H1 (cell line): Measurements from ENCODE around the gene ABCA13. TPM values are rescaled to one million over a fixed set of nuclear protein-coding genes. Genes with fewer than 3 reads are reported as not detected.

ENCODE experiments used
- CTCF ChIA-PET: fragments of 300-600 bp; sonication (Branson Sonifier 250); formaldehyde crosslinking; loops from one replicate; lab custom pipeline; 2021; ENCODE audit not compliant: partially characterized antibody; lab: Charles Lee
- POLR2A ChIA-PET: fragments of 300-600 bp; sonication (Branson Sonifier 250); formaldehyde crosslinking; loops from one replicate; lab custom pipeline; 2021; ENCODE audit warnings: inconsistent platforms; ENCODE audit not compliant: partially characterized antibody; lab: Charles Lee
- DNase-seq, 2 experiments: peaks; one replicate each; pipeline versions ENCODE4 v3.0.0 to v3.0.0-alpha.2; 2010 to 2022; ENCODE audit warnings: low spot score in 2 of 2, low read depth in 1 of 2, mixed read lengths in 1 of 2
- FAIRE-seq: peaks from 2 replicates; lab custom pipeline; 2011; peaks lifted over from hg19 to GRCh38; lab: Jason Lieb, UNC
- H2AFZ ChIP-seq: 2 replicates; pipeline ENCODE4 v1.8.1; 2012; ENCODE audit warnings: low read length, inconsistent platforms
- H2AK5ac ChIP-seq: 2 replicates; pipeline ENCODE4 v1.6.1; 2013; ENCODE audit warnings: low read depth, low read length
- H2BK120ac ChIP-seq: replicated peaks from 2 replicates; pipeline ENCODE3; 2013; ENCODE audit warnings: low read depth, low read length, inconsistent platforms
- H2BK12ac ChIP-seq: 2 replicates; pipeline ENCODE4 v1.6.1; 2013; ENCODE audit warnings: low read depth, low read length
- H2BK15ac ChIP-seq: 2 replicates; pipeline ENCODE4 v1.6.1; 2013; ENCODE audit warnings: low read length
- H2BK20ac ChIP-seq: 2 replicates; pipeline ENCODE4 v1.6.1; 2013; ENCODE audit warnings: low read length
- H2BK5ac ChIP-seq: 2 replicates; pipeline ENCODE4 v1.6.1; 2013; ENCODE audit warnings: low read depth, low read length
- H3K14ac ChIP-seq: 2 replicates; pipeline ENCODE4 v1.6.1; 2013; ENCODE audit warnings: inconsistent platforms; ENCODE audit not compliant: insufficient read length
- H3K18ac ChIP-seq: 2 replicates; pipeline ENCODE4 v1.6.1; 2013; ENCODE audit warnings: low read length; ENCODE audit errors: extremely low read depth
- H3K23ac ChIP-seq: 2 replicates; pipeline ENCODE4 v1.6.1; 2013; ENCODE audit warnings: inconsistent platforms; ENCODE audit not compliant: insufficient read length
- H3K23me2 ChIP-seq: 2 replicates; pipeline ENCODE4 v1.6.1; 2013; ENCODE audit warnings: low read depth, low read length
- H3K27ac ChIP-seq: 2 replicates; pipeline ENCODE4 v1.6.1; 2011; ENCODE audit warnings: low read depth, low read length, inconsistent platforms
- H3K27me3 ChIP-seq, 4 experiments: replicated peaks in 1 of 4; 1 replicate in 1 of 4; 2 replicates in 3 of 4; pipeline versions ENCODE4 v1.6.1 to v1.8.1; 2011 to 2013; ENCODE audit warnings: low read length in 3 of 4, mild to moderate bottlenecking in 3 of 4, inconsistent platforms in 2 of 4, mixed read lengths in 2 of 4, moderate library complexity in 1 of 4; ENCODE audit not compliant: control insufficient read depth in 3 of 4, insufficient read depth in 3 of 4; ENCODE audit errors: extremely low read depth in 1 of 4
- H3K36me3 ChIP-seq, 4 experiments: 2 replicates each; pipeline versions ENCODE4 v1.6.1 to v1.8.1; 2011 to 2013; ENCODE audit warnings: mild to moderate bottlenecking in 4 of 4, low read length in 3 of 4, moderate library complexity in 2 of 4, control low read depth in 1 of 4, inconsistent platforms in 1 of 4; ENCODE audit not compliant: insufficient read depth in 4 of 4, control insufficient read depth in 2 of 4
- H3K4ac ChIP-seq: replicated peaks from 2 replicates; pipeline ENCODE3; 2013; ENCODE audit warnings: low read length, low read depth, mixed read lengths, inconsistent platforms; ENCODE audit not compliant: insufficient read length
- H3K4me1 ChIP-seq, 4 experiments: replicated peaks in 1 of 4; 1 replicate in 1 of 4; 2 replicates in 3 of 4; pipeline versions ENCODE4 v1.6.1 to v1.8.1; 2011 to 2013; ENCODE audit warnings: low read length in 3 of 4, inconsistent platforms in 2 of 4, mixed read lengths in 1 of 4; ENCODE audit not compliant: insufficient read depth in 4 of 4, control insufficient read depth in 3 of 4
- H3K4me2 ChIP-seq, 2 experiments: 2 replicates each; pipeline versions ENCODE4 v1.6.1 to v1.8.1; 2011 to 2013; ENCODE audit warnings: low read depth in 2 of 2, low read length in 2 of 2, control low read depth in 1 of 2, inconsistent platforms in 1 of 2, mild to moderate bottlenecking in 1 of 2; ENCODE audit not compliant: insufficient read depth in 1 of 2
- H3K4me3 ChIP-seq, 4 experiments: fragments of 200-600, 300-600 bp in 1 of 4; sonication (generic), shearing (Covaris generic), sonication (Bioruptor Twin) in 1 of 4; 2 replicates each; pipeline versions ENCODE4 v1.5.1 to v1.8.1; 2011 to 2016; ENCODE audit warnings: low read length in 4 of 4, low read depth in 3 of 4, control low read depth in 2 of 4, inconsistent platforms in 2 of 4, mild to moderate bottlenecking in 2 of 4, mixed read lengths in 1 of 4, moderate library complexity in 1 of 4; ENCODE audit not compliant: insufficient read depth in 2 of 4; ENCODE audit errors: extremely low read depth in 1 of 4
- H3K56ac ChIP-seq: replicated peaks from 2 replicates; pipeline ENCODE3; 2013; ENCODE audit warnings: low read depth, mild to moderate bottlenecking, mixed read lengths, low read length, inconsistent platforms; ENCODE audit not compliant: insufficient read length
- H3K79me1 ChIP-seq: 2 replicates; pipeline ENCODE4 v1.6.1; 2013; ENCODE audit warnings: low read depth, low read length, control low read depth
- H3K79me2 ChIP-seq, 2 experiments: 2 replicates each; pipeline versions ENCODE4 v1.6.1 to v1.8.1; 2012 to 2013; ENCODE audit warnings: low read length in 2 of 2, mild to moderate bottlenecking in 2 of 2, inconsistent platforms in 1 of 2; ENCODE audit not compliant: insufficient read depth in 2 of 2, control insufficient read depth in 1 of 2
- H3K9ac ChIP-seq, 4 experiments: replicated peaks in 1 of 4; 1 replicate in 1 of 4; 2 replicates in 3 of 4; pipeline versions ENCODE4 v1.6.1 to v1.8.1; 2011 to 2013; ENCODE audit warnings: low read depth in 3 of 4, low read length in 3 of 4, control low read depth in 2 of 4, mild to moderate bottlenecking in 2 of 4, moderate library complexity in 2 of 4, inconsistent platforms in 1 of 4; ENCODE audit errors: extremely low read depth in 1 of 4
- H3K9me3 ChIP-seq, 2 experiments: 2 replicates each; pipeline versions ENCODE4 v1.6.1 to v1.8.1; 2012 to 2013; ENCODE audit warnings: mild to moderate bottlenecking in 2 of 2, moderate library complexity in 2 of 2, control low read depth in 1 of 2, inconsistent platforms in 1 of 2, low read depth in 1 of 2, low read length in 1 of 2, mixed read lengths in 1 of 2; ENCODE audit not compliant: insufficient read depth in 2 of 2
- H4K20me1 ChIP-seq, 2 experiments: replicated peaks in 1 of 2; 2 replicates each; pipeline versions ENCODE3 to v1.8.1; 2011 to 2013; ENCODE audit warnings: inconsistent platforms in 2 of 2, low read length in 2 of 2, mild to moderate bottlenecking in 1 of 2; ENCODE audit not compliant: insufficient read depth in 2 of 2, control insufficient read depth in 1 of 2
- H4K5ac ChIP-seq: 2 replicates; pipeline ENCODE4 v1.6.1; 2013; ENCODE audit warnings: low read length, low read depth, mixed read lengths, inconsistent platforms; ENCODE audit not compliant: insufficient read length
- H4K8ac ChIP-seq: 2 replicates; pipeline ENCODE4 v1.8.0; 2013; ENCODE audit warnings: mild to moderate bottlenecking, moderate library complexity, low read length, inconsistent platforms; ENCODE audit not compliant: insufficient read depth; ENCODE audit errors: extremely low read depth
- H4K91ac ChIP-seq: replicated peaks from 2 replicates; pipeline ENCODE3; 2013; ENCODE audit warnings: low read length, mixed read lengths, inconsistent platforms; ENCODE audit not compliant: insufficient read length
- BCL11A ChIP-seq, 2 experiments: IDR thresholded peaks; one replicate each; pipeline ENCODE4 v1.6.1; 2011; ENCODE audit warnings: low read depth in 2 of 2, low read length in 2 of 2, mild to moderate bottlenecking in 2 of 2
- CBX8 ChIP-seq: fragments of 300-800, 300-1000 bp; sonication (generic); IDR thresholded peaks from 2 replicates; pipeline ENCODE4 v1.7.1; 2016; ENCODE audit warnings: low read depth, low read length, borderline replicate concordance
- KDM5A ChIP-seq: fragments of 200-600 bp; IDR thresholded peaks from 2 replicates; pipeline ENCODE4 v1.7.1; 2012; ENCODE audit warnings: mild to moderate bottlenecking, low read length, inconsistent platforms, mixed read lengths
- SP1 ChIP-seq: IDR thresholded peaks from 2 replicates; pipeline ENCODE4 v1.6.1; 2011; ENCODE audit warnings: low read depth, low read length
- SRF ChIP-seq: IDR thresholded peaks from 2 replicates; pipeline ENCODE4 v1.6.1; 2011; ENCODE audit warnings: mild to moderate bottlenecking, low read depth, low read length, moderate library complexity
- WGBS, 2 experiments: shearing (Covaris generic) in 1 of 2; methylation state at CpG; one replicate each; pipeline versions ENCODE4 v1.1.6 to v1.1.7; 2013 to 2015; ENCODE audit warnings: low lambda C conversion rate in 2 of 2, mixed read lengths in 2 of 2, inconsistent platforms in 1 of 2, low coverage in 1 of 2, missing lambda C conversion rate in 1 of 2; ENCODE audit not compliant: insufficient replicate concordance in 2 of 2, insufficient coverage in 1 of 2, insufficient read length in 1 of 2; ENCODE audit errors: extremely low coverage in 1 of 2, missing lambda C conversion rate in 1 of 2; 5-methylcytosine and 5-hydroxymethylcytosine counted together
- long read RNA-seq, 2 experiments: library from RNA in 1 of 2; library from capped mRNA in 1 of 2; stranded (forward); transcript quantifications; one replicate each; pipeline ENCODE4 v2.0.0, GENCODE V29; 2021; ENCODE audit warnings: inconsistent platforms in 1 of 2
- polyA minus RNA-seq, 3 experiments: library from RNA; depleted of rRNA, polyadenylated mRNA; stranded (reverse); fragments of >200 nt; gene quantifications; 1 replicate in 2 of 3; 2 replicates in 1 of 3; pipeline ENCODE4 v1.2.3, GENCODE V29; 2011
- polyA plus RNA-seq, 7 experiments: library from polyadenylated mRNA; depleted of rRNA in 3 of 7; stranded (reverse) in 5 of 7; unstranded in 2 of 7; fragments of >200 nt in 5 of 7; fragments of 200-250 nt in 2 of 7; gene quantifications; 1 replicate in 5 of 7; 2 replicates in 1 of 7; 4 replicates in 1 of 7; pipeline versions ENCODE4 v1.2.1 to v1.2.3, GENCODE V29; 2011 to 2013; ENCODE audit warnings: missing spikeins in 2 of 7, mixed read lengths in 2 of 7
- total RNA-seq: library from RNA; stranded (reverse); fragmentation: NEBNext Ultra II Directional; extraction: Animal tissue kit (Norgen Biotek cat#: 25700); gene quantifications from 2 replicates; pipeline ENCODE4 v1.2.1, GENCODE V29; 2021

Gene ABCA13, protein sequence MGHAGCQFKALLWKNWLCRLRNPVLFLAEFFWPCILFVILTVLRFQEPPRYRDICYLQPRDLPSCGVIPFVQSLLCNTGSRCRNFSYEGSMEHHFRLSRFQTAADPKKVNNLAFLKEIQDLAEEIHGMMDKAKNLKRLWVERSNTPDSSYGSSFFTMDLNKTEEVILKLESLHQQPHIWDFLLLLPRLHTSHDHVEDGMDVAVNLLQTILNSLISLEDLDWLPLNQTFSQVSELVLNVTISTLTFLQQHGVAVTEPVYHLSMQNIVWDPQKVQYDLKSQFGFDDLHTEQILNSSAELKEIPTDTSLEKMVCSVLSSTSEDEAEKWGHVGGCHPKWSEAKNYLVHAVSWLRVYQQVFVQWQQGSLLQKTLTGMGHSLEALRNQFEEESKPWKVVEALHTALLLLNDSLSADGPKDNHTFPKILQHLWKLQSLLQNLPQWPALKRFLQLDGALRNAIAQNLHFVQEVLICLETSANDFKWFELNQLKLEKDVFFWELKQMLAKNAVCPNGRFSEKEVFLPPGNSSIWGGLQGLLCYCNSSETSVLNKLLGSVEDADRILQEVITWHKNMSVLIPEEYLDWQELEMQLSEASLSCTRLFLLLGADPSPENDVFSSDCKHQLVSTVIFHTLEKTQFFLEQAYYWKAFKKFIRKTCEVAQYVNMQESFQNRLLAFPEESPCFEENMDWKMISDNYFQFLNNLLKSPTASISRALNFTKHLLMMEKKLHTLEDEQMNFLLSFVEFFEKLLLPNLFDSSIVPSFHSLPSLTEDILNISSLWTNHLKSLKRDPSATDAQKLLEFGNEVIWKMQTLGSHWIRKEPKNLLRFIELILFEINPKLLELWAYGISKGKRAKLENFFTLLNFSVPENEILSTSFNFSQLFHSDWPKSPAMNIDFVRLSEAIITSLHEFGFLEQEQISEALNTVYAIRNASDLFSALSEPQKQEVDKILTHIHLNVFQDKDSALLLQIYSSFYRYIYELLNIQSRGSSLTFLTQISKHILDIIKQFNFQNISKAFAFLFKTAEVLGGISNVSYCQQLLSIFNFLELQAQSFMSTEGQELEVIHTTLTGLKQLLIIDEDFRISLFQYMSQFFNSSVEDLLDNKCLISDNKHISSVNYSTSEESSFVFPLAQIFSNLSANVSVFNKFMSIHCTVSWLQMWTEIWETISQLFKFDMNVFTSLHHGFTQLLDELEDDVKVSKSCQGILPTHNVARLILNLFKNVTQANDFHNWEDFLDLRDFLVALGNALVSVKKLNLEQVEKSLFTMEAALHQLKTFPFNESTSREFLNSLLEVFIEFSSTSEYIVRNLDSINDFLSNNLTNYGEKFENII (N-terminal part only)
- total RNA-seq (0.07 and 0.13 TPM in 2 replicates), polyA plus RNA-seq (2011; rRNA removed) (0.02 and 0.09 TPM in 2 replicates), polyA minus RNA-seq (2011; rRNA and poly(A)+ RNA removed) (0.06 and 0.17 TPM in 2 replicates)
- 0.01 TPM for polyA plus RNA-seq (2011; cell fraction: cytosol; rRNA removed)
- polyA plus RNA-seq (2011; cell fraction: nucleus; rRNA removed), result 0.03 TPM
- polyA plus RNA-seq (2012, experiment 1 of 2), result 0.05 to 0.12 TPM in 2 of 4 replicates, not detected in the others
- not detected for polyA plus RNA-seq (2012, experiment 2 of 2)
- 0.02 TPM for polyA plus RNA-seq (2013, experiment 1 of 2)
- polyA plus RNA-seq (2013, experiment 2 of 2), result 0.06 TPM
- polyA minus RNA-seq (2011; cell fraction: cytosol; rRNA and poly(A)+ RNA removed), result 0.15 TPM
- polyA minus RNA-seq (2011; cell fraction: nucleus; rRNA and poly(A)+ RNA removed), result 0.20 TPM
- long read RNA-seq, experiment 1, result 0 reads
- long read RNA-seq, experiment 2, result 0 reads

DNA sequence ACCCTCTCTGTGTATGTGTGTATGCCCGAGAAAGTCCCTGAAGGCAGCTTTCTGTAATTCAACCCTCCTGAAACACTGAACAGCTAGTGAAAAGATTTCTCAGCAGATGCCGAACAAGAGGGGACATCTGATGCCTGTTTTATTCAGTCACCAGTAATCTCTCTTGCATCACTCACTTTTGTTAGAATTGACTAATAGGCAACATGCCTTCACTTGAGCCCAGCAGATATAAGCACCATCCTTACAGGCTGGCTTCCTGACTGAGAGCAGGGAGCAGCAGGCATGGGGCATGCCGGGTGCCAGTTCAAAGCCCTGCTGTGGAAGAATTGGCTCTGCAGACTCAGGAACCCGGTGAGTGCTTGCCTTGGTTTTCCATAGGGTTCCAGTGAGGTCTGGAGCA is at the start of gene ABCA13:
Gene ABCA13 (plus strand): TSS at position 257 of the 400 bp plus-strand sequence. CDS start 26 bp downstream, at position 283.
- H4K20me1 ChIP-seq, result no peaks in the 10 kb centered on the region
- no peak within 1 kb of the TSS for H2AK5ac ChIP-seq
- no peak for TF ChIP-seq BCL11A (IDR thresholded peaks at IDR 0.05; ENCODE audit: low read depth in 2 of 2, low read length in 2 of 2)
- no peak for TF ChIP-seq KDM5A
- no peak for TF ChIP-seq CBX8
- no peak for TF ChIP-seq SRF
- TF ChIP-seq SP1, result no peak

More for the DNA sequence above, at the start of gene ABCA13:
- H3K36me3 ChIP-seq, result peaks cover 0 to 3% (median 0%) of the 10 kb centered on the region in 4 experiments; a peak in 1 of 8 replicates
- H2AFZ ChIP-seq, result no peak within 1 kb of the TSS
- no peaks in the 10 kb centered on the region for H3K27me3 ChIP-seq
- ChIA-PET CTCF (no interaction called here), POLR2A (no interaction called here)
- H2BK5ac ChIP-seq, result no peak within 1 kb of the TSS
- H3K79me1 ChIP-seq, result no peaks in the 10 kb centered on the region
- WGBS, 2 experiments, result 87% methylated on average over 4 of the region's 4 CpGs; no CpG with 5 or more reads in 1 of the 2 experiments
- 0 out of 4 replicates have a peak, but pooled peaks cover 0 to 9% of the 10 kb centered on the region in 2 experiments for H3K9me3 ChIP-seq
- no peak within 1 kb of the TSS for H3K14ac ChIP-seq
- no peak within 1 kb of the TSS for H3K9ac ChIP-seq
- H3K23me2 ChIP-seq, result no peaks in the 10 kb centered on the region
- H3K4me3 ChIP-seq, result no peak within 1 kb of the TSS
- H3K79me2 ChIP-seq, result no peaks in the 10 kb centered on the region
- no peak within 1 kb of the TSS for H3K56ac ChIP-seq
- no peak within 1 kb of the TSS for H2BK120ac ChIP-seq
- H4K8ac ChIP-seq, result no peak within 1 kb of the TSS
- no peak within 1 kb of the TSS for H2BK12ac ChIP-seq
- H3K4ac ChIP-seq, result no peak within 1 kb of the TSS
- DNase-seq, result no peak
- no peak within 1 kb of the TSS for H4K5ac ChIP-seq
- H3K18ac ChIP-seq, result no peak within 1 kb of the TSS
- no peak for FAIRE-seq
- peaks cover 0 to 5% (median 1%) of the 10 kb centered on the region in 4 experiments; a peak in 2 of 7 replicates for H3K4me1 ChIP-seq
- H2BK15ac ChIP-seq, result no peak within 1 kb of the TSS
- H3K27ac ChIP-seq, result no peak within 1 kb of the TSS
- H3K4me2 ChIP-seq, result no peak within 1 kb of the TSS
- no peak within 1 kb of the TSS for H3K23ac ChIP-seq
- no peak within 1 kb of the TSS for H2BK20ac ChIP-seq
- H4K91ac ChIP-seq, result no peak within 1 kb of the TSS
